ENCODE data around the gene IGSF3. TPM values are rescaled to one million over a fixed set of nuclear protein-coding genes. Genes with fewer than 3 reads are reported as not detected.

IGSF3 gene
- total RNA-seq, 1 experiment from 2014 or later = 30.1 TPM

DNA sequence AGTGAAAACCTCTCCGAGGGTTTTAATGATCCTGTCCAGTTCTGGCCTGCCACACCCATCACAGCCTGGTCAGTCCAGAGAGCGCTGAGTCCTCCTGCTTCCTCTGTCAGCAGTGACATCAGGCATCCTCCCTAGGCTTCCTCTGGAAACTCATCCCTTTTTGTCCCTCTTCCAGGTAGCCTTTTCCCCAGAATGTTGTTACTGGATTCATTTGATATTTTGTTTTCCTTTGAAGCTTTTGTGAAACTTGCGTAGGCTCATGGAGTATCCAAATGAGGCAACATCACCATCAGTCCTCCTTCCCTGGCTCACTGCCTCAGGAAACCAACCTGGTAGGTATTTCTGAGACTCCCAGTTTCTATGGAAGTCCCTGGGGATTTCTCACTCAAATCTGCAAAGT, 27.0 kb upstream of the IGSF3 start:
- 0 out of 2 replicates have a peak, but pooled peaks cover 4% of the 10 kb centered on the region for H3K79me2 ChIP-seq (ENCODE audit: low read depth)
- no peak overlapping the region for H2AFZ ChIP-seq
- no peaks in the 10 kb centered on the region for H4K20me1 ChIP-seq (ENCODE audit: insufficient read depth)
- no peaks in the 10 kb centered on the region for H3K9me3 ChIP-seq (ENCODE audit: insufficient read depth, low read depth)
- H3K4me3 ChIP-seq = no peak overlapping the region; the same call in 1 of the 2 replicates
- H3K36me3 ChIP-seq (ENCODE audit: low read depth) = no peaks in the 10 kb centered on the region
- peaks cover 51% of the 10 kb centered on the region for H3F3A ChIP-seq (ENCODE audit: insufficient read depth, low read depth)
- ChIA-PET POLR2A (ENCODE audit: unreplicated experiment) (interaction anchor here (0.5 to 0.6 kb wide), 2 partner anchors 19 to 218 kb away, joined by 4 to 6 read pairs; no protein-coding TSS in a partner anchor), CTCF (no interaction called here)
- BruUV-seq (replicated peaks) = TSS peak; percentile 26
- peaks cover 4% of the 10 kb centered on the region; the same call in 1 of the 2 replicates for H3K9me2 ChIP-seq (ENCODE audit: insufficient read depth)
- no peak for TF ChIP-seq EZH2 (IDR thresholded peaks at IDR 0.05; ENCODE audit: low read depth)
- TF ChIP-seq, protein P1, sequence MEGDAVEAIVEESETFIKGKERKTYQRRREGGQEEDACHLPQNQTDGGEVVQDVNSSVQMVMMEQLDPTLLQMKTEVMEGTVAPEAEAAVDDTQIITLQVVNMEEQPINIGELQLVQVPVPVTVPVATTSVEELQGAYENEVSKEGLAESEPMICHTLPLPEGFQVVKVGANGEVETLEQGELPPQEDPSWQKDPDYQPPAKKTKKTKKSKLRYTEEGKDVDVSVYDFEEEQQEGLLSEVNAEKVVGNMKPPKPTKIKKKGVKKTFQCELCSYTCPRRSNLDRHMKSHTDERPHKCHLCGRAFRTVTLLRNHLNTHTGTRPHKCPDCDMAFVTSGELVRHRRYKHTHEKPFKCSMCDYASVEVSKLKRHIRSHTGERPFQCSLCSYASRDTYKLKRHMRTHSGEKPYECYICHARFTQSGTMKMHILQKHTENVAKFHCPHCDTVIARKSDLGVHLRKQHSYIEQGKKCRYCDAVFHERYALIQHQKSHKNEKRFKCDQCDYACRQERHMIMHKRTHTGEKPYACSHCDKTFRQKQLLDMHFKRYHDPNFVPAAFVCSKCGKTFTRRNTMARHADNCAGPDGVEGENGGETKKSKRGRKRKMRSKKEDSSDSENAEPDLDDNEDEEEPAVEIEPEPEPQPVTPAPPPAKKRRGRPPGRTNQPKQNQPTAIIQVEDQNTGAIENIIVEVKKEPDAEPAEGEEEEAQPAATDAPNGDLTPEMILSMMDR (conservative IDR thresholded peaks at IDR 0.05) = no peak
- H3K4me1 ChIP-seq (replicated peaks; ENCODE audit: insufficient read depth) = peaks cover 64% of the 10 kb centered on the region
- peak in 1 of 2 experiments; percentile 63 for DNase-seq
- H3K27me3 ChIP-seq (ENCODE audit: insufficient read depth, low read depth) = no peaks in the 10 kb centered on the region
- H3K4me2 ChIP-seq = peak overlapping the region; percentile 72
- intact Hi-C loops (cut with micrococcal nuclease; ENCODE audit: unreplicated experiment) = loop anchor here (10.0 kb wide), 1 partner anchor 50 kb away; no protein-coding TSS in a partner anchor
- peak overlapping the region; percentile 93 for H3K27ac ChIP-seq

DNA sequence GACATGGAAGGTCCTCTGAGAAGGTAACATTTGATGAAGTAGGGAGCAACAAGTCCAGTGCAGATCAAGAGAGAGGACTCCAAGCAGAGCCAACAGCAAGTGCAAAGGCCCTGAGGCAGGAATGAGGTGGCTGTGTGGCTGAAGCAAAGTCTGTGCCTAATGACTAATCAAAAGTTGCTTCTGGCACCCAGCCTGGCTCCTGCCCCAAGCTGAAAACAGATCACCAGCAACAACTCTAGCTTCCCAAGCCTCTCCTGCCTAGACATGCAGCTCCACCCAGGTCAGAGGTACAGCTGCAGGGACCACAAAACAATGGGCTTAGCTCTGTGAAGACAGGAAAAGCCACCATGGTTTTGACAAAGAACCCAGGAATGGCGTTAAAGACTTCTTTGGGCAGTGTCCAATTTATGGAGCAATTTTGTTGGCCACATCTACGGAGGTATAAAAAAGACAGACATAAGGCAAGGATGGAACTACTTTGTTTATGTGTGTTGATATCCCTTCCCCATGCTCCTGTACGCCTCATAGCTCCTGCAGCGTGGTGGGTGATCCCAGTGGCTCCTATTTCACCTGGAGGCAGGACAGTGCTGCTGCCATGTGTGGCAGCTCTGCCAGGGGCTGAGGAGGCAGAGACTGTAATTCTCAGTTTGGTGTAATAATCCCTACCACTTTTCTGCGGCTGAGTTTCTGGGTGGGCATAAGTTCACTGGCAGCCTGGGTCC, 26.4 kb upstream of the IGSF3 start:
- no peaks in the 10 kb centered on the region for H3K36me3 ChIP-seq (ENCODE audit: low read depth)

GRCh38 chr1:116692879-116693278, 25.3 kb upstream of the IGSF3 start:
- Histone ChIP-seq H3K9me2 (ENCODE audit: insufficient read depth) (peaks cover 4% of the 10 kb centered on the region; the same call in 1 of the 2 replicates), H3K9me3 (ENCODE audit: insufficient read depth, low read depth) (no peaks in the 10 kb centered on the region), H3K4me1 (replicated peaks; ENCODE audit: insufficient read depth) (peaks cover 66% of the 10 kb centered on the region), H3K36me3 (ENCODE audit: low read depth) (no peaks in the 10 kb centered on the region), H3F3A (ENCODE audit: insufficient read depth, low read depth) (peaks cover 62% of the 10 kb centered on the region), H4K20me1 (ENCODE audit: insufficient read depth) (no peaks in the 10 kb centered on the region), H3K27me3 (ENCODE audit: insufficient read depth, low read depth) (no peaks in the 10 kb centered on the region), H3K79me2 (ENCODE audit: low read depth) (0 out of 2 replicates have a peak, but pooled peaks cover 4% of the 10 kb centered on the region), H3K4me3 (no peak overlapping the region), H2AFZ (no peak overlapping the region), H3K4me2 (no peak overlapping the region), H3K27ac (peak overlapping the region; percentile 93; the same call in 1 of the 2 replicates)
- ChIA-PET POLR2A (ENCODE audit: unreplicated experiment) (no interaction called here), CTCF (no interaction called here)
- DNase-seq = no peak
- intact Hi-C loops (cut with micrococcal nuclease; ENCODE audit: unreplicated experiment) = loop anchor here (2.0 to 10.0 kb wide), 2 partner anchors 26 to 48 kb away; partner anchors contain the start of gene IGSF3
- TF ChIP-seq, protein P1 (conservative IDR thresholded peaks at IDR 0.05) = no peak
- TF ChIP-seq EZH2 (IDR thresholded peaks at IDR 0.05; ENCODE audit: low read depth) = no peak
- no TSS peak for BruUV-seq (replicated peaks)

More for the DNA sequence above, 26.4 kb upstream of the IGSF3 start:
- peak overlapping the region; percentile 93 for H3K27ac ChIP-seq
- H3K4me3 ChIP-seq = no peak overlapping the region; the same call in 1 of the 2 replicates
- peaks cover 57% of the 10 kb centered on the region for H3F3A ChIP-seq (ENCODE audit: insufficient read depth, low read depth)
- H3K4me1 ChIP-seq (replicated peaks; ENCODE audit: insufficient read depth) = peaks cover 65% of the 10 kb centered on the region
- intact Hi-C loops (cut with micrococcal nuclease; ENCODE audit: unreplicated experiment) = loop anchor here (2.0 to 10.0 kb wide), 2 partner anchors 27 to 49 kb away; partner anchors contain the start of gene IGSF3
- H4K20me1 ChIP-seq (ENCODE audit: insufficient read depth) = no peaks in the 10 kb centered on the region
- H3K9me2 ChIP-seq (ENCODE audit: insufficient read depth) = peaks cover 4% of the 10 kb centered on the region; the same call in 1 of the 2 replicates
- ChIA-PET CTCF (no interaction called here), POLR2A (ENCODE audit: unreplicated experiment) (interaction anchor here (0.5 to 0.7 kb wide), 3 partner anchors 18 to 363 kb away, joined by 4 to 5 read pairs (median 4); no protein-coding TSS in a partner anchor)
- H3K79me2 ChIP-seq (ENCODE audit: low read depth) = 0 out of 2 replicates have a peak, but pooled peaks cover 4% of the 10 kb centered on the region
- H2AFZ ChIP-seq = no peak overlapping the region
- H3K9me3 ChIP-seq (ENCODE audit: insufficient read depth, low read depth) = no peaks in the 10 kb centered on the region
- H3K4me2 ChIP-seq = peak overlapping the region; percentile 72
- H3K27me3 ChIP-seq (ENCODE audit: insufficient read depth, low read depth) = no peaks in the 10 kb centered on the region
- no TSS peak for BruUV-seq (replicated peaks)
- peak; percentile 84 to 98 for DNase-seq
- no peak for TF ChIP-seq EZH2 (IDR thresholded peaks at IDR 0.05; ENCODE audit: low read depth)
